ENCODE measurements around the gene AMIGO3.

Gene AMIGO3

DNA sequence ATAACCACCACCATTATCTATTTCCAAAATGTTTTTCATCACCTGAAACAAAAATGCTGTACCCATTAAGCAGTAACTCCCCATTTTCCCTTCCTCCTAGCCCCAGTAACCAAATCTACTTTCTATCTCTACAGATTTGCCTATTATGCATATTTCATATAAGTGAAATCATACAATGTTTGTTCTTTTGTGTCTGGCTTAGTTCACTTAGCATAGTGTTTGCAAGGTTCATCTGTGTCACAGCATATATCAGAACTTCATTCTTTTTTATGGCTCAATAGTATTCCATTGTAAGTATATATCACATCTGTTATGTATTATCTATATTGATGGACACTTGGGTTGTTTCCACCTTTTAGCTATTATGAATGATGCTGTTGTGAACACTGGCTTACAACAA is 20.9 kb upstream of the AMIGO3 start:
- H3K4me3 ChIP-seq (ENCODE audit: low read depth, low read length) = no peak overlapping the region
- H3K36me3 ChIP-seq (ENCODE audit: control insufficient read depth, insufficient read depth, low read length) = peaks cover 18% of the 10 kb centered on the region
- no peaks in the 10 kb centered on the region for H3K9me3 ChIP-seq (ENCODE audit: control insufficient read depth, insufficient read depth, low read length)
- no peaks in the 10 kb centered on the region for H3K4me1 ChIP-seq (ENCODE audit: control insufficient read depth, insufficient read depth, low read length)
- H3K27me3 ChIP-seq (ENCODE audit: control insufficient read depth, insufficient read depth, low read length) = no peaks in the 10 kb centered on the region
- no peak overlapping the region for H3K9ac ChIP-seq (ENCODE audit: low read depth, low read length)

GRCh38 chr3:49738067-49738713 is 18.7 kb upstream of the AMIGO3 start:
- peaks cover 22% of the 10 kb centered on the region for H3K36me3 ChIP-seq (ENCODE audit: control insufficient read depth, insufficient read depth, low read length)
- H3K4me1 ChIP-seq (ENCODE audit: control insufficient read depth, insufficient read depth, low read length) = no peaks in the 10 kb centered on the region
- no peaks in the 10 kb centered on the region for H3K9me3 ChIP-seq (ENCODE audit: control insufficient read depth, insufficient read depth, low read length)
- no peaks in the 10 kb centered on the region for H3K27me3 ChIP-seq (ENCODE audit: control insufficient read depth, insufficient read depth, low read length)
- H3K9ac ChIP-seq (ENCODE audit: low read depth, low read length) = no peak overlapping the region
- H3K4me3 ChIP-seq (ENCODE audit: low read depth, low read length) = no peak overlapping the region

DNA sequence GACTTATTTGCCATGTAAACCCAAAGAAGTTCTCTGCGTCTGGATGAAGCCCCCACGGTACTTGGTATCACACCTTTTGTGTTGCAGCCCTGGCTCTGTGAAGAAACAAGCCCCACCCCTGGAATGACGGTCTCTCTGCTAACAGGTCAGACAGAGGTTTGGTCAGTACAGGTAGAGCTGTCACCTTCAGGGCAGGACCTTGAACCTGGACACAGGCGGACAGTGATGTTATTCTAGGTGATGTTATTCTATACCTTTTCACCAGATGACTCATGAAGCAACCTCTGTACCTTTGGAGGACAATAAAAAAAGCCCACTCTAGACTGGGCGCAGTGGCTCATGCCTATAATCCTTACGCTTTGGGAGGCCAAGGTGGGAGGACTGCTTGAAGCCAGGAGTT is 15.3 kb upstream of the AMIGO3 start:
- no peak overlapping the region for H3K4me3 ChIP-seq (ENCODE audit: low read depth, low read length)
- no peaks in the 10 kb centered on the region for H3K4me1 ChIP-seq (ENCODE audit: control insufficient read depth, insufficient read depth, low read length)
- H3K27me3 ChIP-seq (ENCODE audit: control insufficient read depth, insufficient read depth, low read length) = no peaks in the 10 kb centered on the region
- H3K9ac ChIP-seq (ENCODE audit: low read depth, low read length) = no peak overlapping the region
- H3K36me3 ChIP-seq (ENCODE audit: control insufficient read depth, insufficient read depth, low read length) = peaks cover 31% of the 10 kb centered on the region
- no peaks in the 10 kb centered on the region for H3K9me3 ChIP-seq (ENCODE audit: control insufficient read depth, insufficient read depth, low read length)

DNA sequence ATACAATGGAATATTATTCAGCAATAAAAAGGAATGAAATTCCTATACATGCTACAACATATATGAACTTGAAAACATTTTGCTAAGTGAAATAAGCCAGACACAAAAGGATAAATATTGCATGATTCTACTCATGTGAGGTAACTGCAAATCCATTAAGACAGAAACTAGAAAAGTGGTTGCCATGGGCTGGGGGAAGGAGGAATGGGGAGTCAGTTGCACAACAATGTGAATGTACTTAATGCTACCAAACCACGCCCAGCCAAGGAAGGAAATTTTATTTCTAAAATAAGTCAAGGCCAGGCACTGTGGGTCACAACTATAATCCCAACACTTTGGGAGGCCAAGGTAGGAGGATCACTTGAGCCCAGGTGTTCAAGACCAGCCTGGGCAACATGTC is 14.1 kb upstream of the AMIGO3 start:
- no peak overlapping the region for H3K4me3 ChIP-seq (ENCODE audit: low read depth, low read length)
- peaks cover 30% of the 10 kb centered on the region for H3K36me3 ChIP-seq (ENCODE audit: control insufficient read depth, insufficient read depth, low read length)
- H3K9ac ChIP-seq (ENCODE audit: low read depth, low read length) = no peak overlapping the region
- H3K4me1 ChIP-seq (ENCODE audit: control insufficient read depth, insufficient read depth, low read length) = no peaks in the 10 kb centered on the region
- no peaks in the 10 kb centered on the region for H3K27me3 ChIP-seq (ENCODE audit: control insufficient read depth, insufficient read depth, low read length)
- no peaks in the 10 kb centered on the region for H3K9me3 ChIP-seq (ENCODE audit: control insufficient read depth, insufficient read depth, low read length)

GRCh38 chr3:49732597-49732996 is 13.1 kb upstream of the AMIGO3 start:
- Histone ChIP-seq H3K9ac (ENCODE audit: low read depth, low read length) (no peak overlapping the region), H3K36me3 (ENCODE audit: control insufficient read depth, insufficient read depth, low read length) (peaks cover 28% of the 10 kb centered on the region)

DNA sequence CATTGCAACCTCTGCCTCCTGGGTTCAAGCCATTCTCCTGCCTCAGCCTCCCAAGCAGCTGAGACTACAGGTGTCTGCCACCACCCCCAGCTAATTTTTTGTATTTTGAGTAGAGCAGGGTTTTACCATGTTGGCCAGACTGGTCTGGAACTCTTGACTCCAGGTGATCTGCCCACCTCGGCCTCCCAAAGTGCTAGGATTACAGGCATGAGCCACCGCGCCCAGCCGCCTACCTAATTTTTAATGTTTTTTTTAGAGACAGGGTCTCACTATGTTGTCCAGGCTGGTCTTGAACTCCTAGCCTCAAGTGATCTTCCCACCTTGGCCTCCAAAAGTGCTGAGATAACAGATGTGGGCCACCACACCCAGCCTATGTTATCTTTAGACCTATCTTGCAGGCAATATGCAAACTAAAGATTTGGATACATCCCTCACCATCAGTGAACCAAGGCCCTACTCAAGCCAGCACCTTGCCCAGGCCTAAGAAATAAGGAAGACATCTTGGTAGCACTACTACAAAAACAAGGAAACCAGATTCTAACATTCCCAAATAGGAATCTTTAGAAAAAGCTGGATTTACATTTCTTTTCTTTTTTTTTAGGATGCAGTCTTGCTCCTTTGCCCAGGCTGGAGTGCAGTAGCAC is 10.6 kb upstream of the AMIGO3 start:
- H3K27me3 ChIP-seq (ENCODE audit: control insufficient read depth, insufficient read depth, low read length) = no peaks in the 10 kb centered on the region
- H3K9me3 ChIP-seq (ENCODE audit: control insufficient read depth, insufficient read depth, low read length) = no peaks in the 10 kb centered on the region
- H3K4me1 ChIP-seq (ENCODE audit: control insufficient read depth, insufficient read depth, low read length) = no peaks in the 10 kb centered on the region
- H3K36me3 ChIP-seq (ENCODE audit: control insufficient read depth, insufficient read depth, low read length) = peaks cover 32% of the 10 kb centered on the region
- no peak overlapping the region for H3K9ac ChIP-seq (ENCODE audit: low read depth, low read length)
- no peak overlapping the region for H3K4me3 ChIP-seq (ENCODE audit: low read depth, low read length)

More at GRCh38 chr3:49732597-49732996, 13.1 kb upstream of the AMIGO3 start:
- H3K4me1 ChIP-seq (ENCODE audit: control insufficient read depth, insufficient read depth, low read length) = no peaks in the 10 kb centered on the region
- H3K27me3 ChIP-seq (ENCODE audit: control insufficient read depth, insufficient read depth, low read length) = no peaks in the 10 kb centered on the region
- H3K9me3 ChIP-seq (ENCODE audit: control insufficient read depth, insufficient read depth, low read length) = no peaks in the 10 kb centered on the region
- no peak overlapping the region for H3K4me3 ChIP-seq (ENCODE audit: low read depth, low read length)

DNA sequence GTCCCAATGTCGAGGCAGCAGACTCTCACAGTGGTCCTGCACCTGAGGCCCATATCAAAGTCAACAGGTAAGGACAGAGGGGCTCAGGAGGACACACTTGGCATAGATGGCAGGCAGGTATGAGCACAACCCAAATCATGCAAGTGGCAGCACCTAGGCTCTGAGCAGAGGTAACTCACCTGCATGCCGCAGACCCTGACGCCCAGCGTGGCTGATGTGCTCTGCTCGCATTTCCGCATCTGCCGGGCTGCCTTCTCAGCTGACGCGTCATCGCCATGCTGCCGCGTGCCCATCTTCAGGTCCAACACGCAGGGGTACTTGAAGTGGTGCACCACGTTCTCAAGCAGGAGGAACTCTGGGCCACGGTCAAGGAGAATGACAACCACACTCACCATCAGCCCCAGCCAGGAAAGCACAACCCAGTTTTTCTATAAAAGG is 8.5 kb upstream of the AMIGO3 start:
- H3K36me3 ChIP-seq (ENCODE audit: control insufficient read depth, insufficient read depth, low read length) = peaks cover 27% of the 10 kb centered on the region
- no peaks in the 10 kb centered on the region for H3K27me3 ChIP-seq (ENCODE audit: control insufficient read depth, insufficient read depth, low read length)
- H3K4me3 ChIP-seq (ENCODE audit: low read depth, low read length) = no peak overlapping the region
- H3K9ac ChIP-seq (ENCODE audit: low read depth, low read length) = no peak overlapping the region
- peaks cover under 1% of the 10 kb centered on the region for H3K4me1 ChIP-seq (ENCODE audit: control insufficient read depth, insufficient read depth, low read length)
- no peaks in the 10 kb centered on the region for H3K9me3 ChIP-seq (ENCODE audit: control insufficient read depth, insufficient read depth, low read length)

GRCh38 chr3:49727154-49727923 is 7.9 kb upstream of the AMIGO3 start:
- no peaks in the 10 kb centered on the region for H3K27me3 ChIP-seq (ENCODE audit: control insufficient read depth, insufficient read depth, low read length)
- H3K4me1 ChIP-seq (ENCODE audit: control insufficient read depth, insufficient read depth, low read length) = peaks cover 2% of the 10 kb centered on the region
- no peaks in the 10 kb centered on the region for H3K9me3 ChIP-seq (ENCODE audit: control insufficient read depth, insufficient read depth, low read length)
- H3K9ac ChIP-seq (ENCODE audit: low read depth, low read length) = no peak overlapping the region
- peaks cover 29% of the 10 kb centered on the region for H3K36me3 ChIP-seq (ENCODE audit: control insufficient read depth, insufficient read depth, low read length)
- H3K4me3 ChIP-seq (ENCODE audit: low read depth, low read length) = no peak overlapping the region

- Histone ChIP-seq H3K4me3 (ENCODE audit: low read depth, low read length) (no peak overlapping the region), H3K36me3 (ENCODE audit: control insufficient read depth, insufficient read depth, low read length) (peaks cover 37% of the 10 kb centered on the region), H3K4me1 (ENCODE audit: control insufficient read depth, insufficient read depth, low read length) (peaks cover 2% of the 10 kb centered on the region), H3K9ac (ENCODE audit: low read depth, low read length) (no peak overlapping the region), H3K9me3 (ENCODE audit: control insufficient read depth, insufficient read depth, low read length) (no peaks in the 10 kb centered on the region), H3K27me3 (ENCODE audit: control insufficient read depth, insufficient read depth, low read length) (no peaks in the 10 kb centered on the region)
These were observed 6.6 kb upstream of the AMIGO3 start for GRCh38 chr3:49725906-49726681.

GRCh38 chr3:49724586-49724985 is 5.1 kb upstream of the AMIGO3 start:
- Histone ChIP-seq H3K9ac (ENCODE audit: low read depth, low read length) (peak overlapping the region; percentile 71), H3K36me3 (ENCODE audit: control insufficient read depth, insufficient read depth, low read length) (peaks cover 42% of the 10 kb centered on the region), H3K9me3 (ENCODE audit: control insufficient read depth, insufficient read depth, low read length) (no peaks in the 10 kb centered on the region), H3K27me3 (ENCODE audit: control insufficient read depth, insufficient read depth, low read length) (no peaks in the 10 kb centered on the region), H3K4me3 (ENCODE audit: low read depth, low read length) (peak overlapping the region; percentile 66), H3K4me1 (ENCODE audit: control insufficient read depth, insufficient read depth, low read length) (peaks cover 2% of the 10 kb centered on the region)
